Measurements from ENCODE around the gene IER5L.
"Not testable (repeated sequence)": the region's sequence is repeated elsewhere in the genome, so short reads cannot be mapped to it uniquely, and the experiment has no call there.

Gene IER5L

GRCh38 chr9:129138144-129138462 is 40.0 kb downstream of the IER5L start:
- DNase-seq: no peak

- DNase-seq: no peak
These were observed 40.5 kb downstream of the IER5L start for GRCh38 chr9:129137292-129138143.

GRCh38 chr9:129136446-129137035 is 41.5 kb downstream of the IER5L start:
- no peak for DNase-seq

- no peak for DNase-seq
These were observed 42.6 kb downstream of the IER5L start for GRCh38 chr9:129135476-129135875.

- DNase-seq: no peak
These were observed 45.0 kb downstream of the IER5L start for GRCh38 chr9:129133082-129133481.

GRCh38 chr9:129131300-129132145 is 46.5 kb downstream of the IER5L start:
- no peak for DNase-seq

GRCh38 chr9:129130791-129131190 is 47.3 kb downstream of the IER5L start:
- no peak for DNase-seq

- DNase-seq: not testable (repeated sequence)
These were observed 47.8 kb downstream of the IER5L start for GRCh38 chr9:129130271-129130670.

GRCh38 chr9:129128689-129129088 is 49.4 kb downstream of the IER5L start:
- DNase-seq: no peak

- DNase-seq: peak; percentile 22
These were observed 51.1 kb downstream of the IER5L start for GRCh38 chr9:129126749-129127618.
